NT2/D1 (cell line): ENCODE results near the gene VIM.

Experiments used
- DNase-seq: peaks from one replicate; pipeline ENCODE4 v3.0.0-alpha.2; 2011; ENCODE audit warnings: low read depth, low spot score
- H3K27me3 ChIP-seq: 2 replicates; pipeline ENCODE4 v1.6.0; 2011; ENCODE audit warnings: mild to moderate bottlenecking; ENCODE audit not compliant: insufficient read length, insufficient read depth
- H3K36me3 ChIP-seq: 2 replicates; pipeline ENCODE4 v1.6.1; 2011; ENCODE audit warnings: mild to moderate bottlenecking, low read length, mixed read lengths; ENCODE audit not compliant: insufficient read depth, insufficient read length
- H3K4me1 ChIP-seq: 2 replicates; pipeline ENCODE4 v1.5.1; 2011; ENCODE audit not compliant: insufficient read depth, insufficient read length
- H3K4me3 ChIP-seq: 2 replicates; pipeline ENCODE4 v1.5.1; 2011; ENCODE audit warnings: low read depth; ENCODE audit not compliant: insufficient read length
- H3K9ac ChIP-seq: 2 replicates; pipeline ENCODE4 v1.6.0; 2011; ENCODE audit warnings: low read depth; ENCODE audit not compliant: insufficient read length
- H3K9me3 ChIP-seq: 2 replicates; pipeline ENCODE4 v1.5.1; 2011; ENCODE audit warnings: mild to moderate bottlenecking, low read length; ENCODE audit not compliant: insufficient read depth
- SUZ12 ChIP-seq: IDR thresholded peaks from 2 replicates; pipeline ENCODE4 v1.6.1; 2011; ENCODE audit not compliant: insufficient read length, insufficient read depth; ENCODE audit errors: extremely low read depth
- YY1 ChIP-seq: IDR thresholded peaks from 2 replicates; pipeline ENCODE4 v1.6.1; 2011; ENCODE audit not compliant: insufficient read length, insufficient read depth
- ZNF274 ChIP-seq: IDR thresholded peaks from 2 replicates; pipeline ENCODE4 v1.6.1; 2011; ENCODE audit warnings: mild to moderate bottlenecking, low read depth, low read length

VIM gene

GRCh38 chr10:17228091-17229015 is at the start of gene VIM:
TSS of gene VIM (plus strand) at chr10:17228241. CDS start at chr10:17229423, 1,182 bp downstream.
- peak within 1 kb of the TSS; percentile 82 for H3K9ac ChIP-seq
- no peak for TF ChIP-seq YY1
- no peak for TF ChIP-seq SUZ12
- no peak for TF ChIP-seq ZNF274
- no peaks in the 10 kb centered on the region for H3K9me3 ChIP-seq
- peaks cover 39% of the 10 kb centered on the region for H3K36me3 ChIP-seq
- peak; percentile 80 for DNase-seq
- H3K4me3 ChIP-seq, result peak within 1 kb of the TSS; percentile 98
- no peaks in the 10 kb centered on the region for H3K27me3 ChIP-seq
- H3K4me1 ChIP-seq, result peaks cover 5% of the 10 kb centered on the region

DNA sequence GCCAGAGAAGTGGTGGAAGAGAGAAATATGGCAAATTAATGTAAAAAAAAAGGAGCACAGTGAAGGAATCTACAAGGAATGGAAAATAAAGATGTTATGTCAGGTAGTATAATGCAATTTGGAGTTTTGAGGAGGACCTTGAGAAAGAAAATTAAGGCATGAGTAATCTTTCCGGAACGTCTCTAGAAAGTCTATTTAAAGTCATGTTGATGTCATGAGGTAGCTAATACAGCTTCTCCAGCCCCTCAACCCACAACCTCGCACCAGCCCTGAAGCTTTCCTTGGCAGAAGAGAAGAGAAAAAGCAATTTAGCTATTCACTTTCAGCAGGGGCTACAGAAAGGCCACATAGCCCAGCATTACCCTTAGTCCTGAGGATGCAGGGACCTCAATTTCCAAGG is 49.0 kb upstream of the VIM start:
- Histone ChIP-seq H3K9ac (no peak overlapping the region), H3K9me3 (no peaks in the 10 kb centered on the region), H3K27me3 (no peaks in the 10 kb centered on the region), H3K4me3 (no peak overlapping the region), H3K4me1 (no peaks in the 10 kb centered on the region), H3K36me3 (no peaks in the 10 kb centered on the region)
- no peak for DNase-seq
- TF ChIP-seq SUZ12 (no peak), YY1 (no peak), ZNF274 (no peak)

DNA sequence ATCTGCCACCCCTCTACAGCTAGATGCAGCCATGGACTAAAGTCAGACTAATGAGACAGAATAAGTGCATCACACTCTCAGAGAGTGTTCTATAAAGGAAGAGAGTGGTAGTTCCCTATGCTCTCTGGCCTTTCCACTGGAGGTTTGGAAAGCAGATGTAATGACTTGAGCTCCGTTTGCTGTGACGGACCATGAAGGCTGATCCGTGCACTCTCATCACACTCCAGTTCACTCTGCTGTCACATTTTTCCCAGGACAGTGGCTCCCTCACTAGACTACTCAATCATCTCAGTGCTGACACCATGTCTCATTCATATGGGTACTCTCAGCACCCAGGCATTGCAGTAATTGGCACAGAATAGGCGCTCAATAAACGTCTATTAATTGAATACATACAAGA is 46.9 kb upstream of the VIM start:
- no peak for DNase-seq
- no peak overlapping the region for H3K9ac ChIP-seq
- H3K4me1 ChIP-seq, result no peaks in the 10 kb centered on the region
- H3K4me3 ChIP-seq, result no peak overlapping the region
- H3K36me3 ChIP-seq, result no peaks in the 10 kb centered on the region
- no peak for TF ChIP-seq SUZ12
- no peak for TF ChIP-seq YY1
- TF ChIP-seq ZNF274, result no peak
- H3K27me3 ChIP-seq, result no peaks in the 10 kb centered on the region
- H3K9me3 ChIP-seq, result no peaks in the 10 kb centered on the region

- H3K9ac ChIP-seq, result no peak overlapping the region
- DNase-seq, result no peak
- no peak for TF ChIP-seq ZNF274
- TF ChIP-seq YY1, result no peak
- no peak for TF ChIP-seq SUZ12
- H3K36me3 ChIP-seq, result no peaks in the 10 kb centered on the region
- no peaks in the 10 kb centered on the region for H3K27me3 ChIP-seq
- no peak overlapping the region for H3K4me3 ChIP-seq
- no peaks in the 10 kb centered on the region for H3K4me1 ChIP-seq
- H3K9me3 ChIP-seq, result no peaks in the 10 kb centered on the region
Observed at GRCh38 chr10:17181751-17182150, 46.3 kb upstream of the VIM start.

DNA sequence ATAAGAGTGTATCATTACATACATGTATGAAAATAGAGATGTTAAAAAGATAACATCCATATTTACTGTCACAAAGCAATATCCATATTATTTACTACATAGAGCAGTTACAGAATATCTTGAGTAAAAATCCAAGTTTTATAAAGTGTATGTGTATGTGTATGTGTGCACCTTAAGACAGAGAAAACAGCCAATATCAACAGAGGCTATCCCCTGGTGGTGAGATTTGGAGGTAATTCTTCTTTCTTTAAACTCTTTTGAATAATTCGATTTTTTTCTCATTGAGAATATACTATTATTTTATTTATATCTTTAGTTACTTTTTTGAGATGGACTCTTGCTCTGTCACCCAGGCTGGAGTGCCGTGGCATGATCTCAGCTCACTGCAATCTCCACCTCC is 44.9 kb upstream of the VIM start:
- TF ChIP-seq SUZ12 (no peak), ZNF274 (no peak), YY1 (no peak)
- H3K36me3 ChIP-seq, result no peaks in the 10 kb centered on the region
- no peaks in the 10 kb centered on the region for H3K9me3 ChIP-seq
- H3K9ac ChIP-seq, result no peak overlapping the region
- no peaks in the 10 kb centered on the region for H3K27me3 ChIP-seq
- no peak for DNase-seq
- H3K4me3 ChIP-seq, result no peak overlapping the region
- H3K4me1 ChIP-seq, result no peaks in the 10 kb centered on the region

DNA sequence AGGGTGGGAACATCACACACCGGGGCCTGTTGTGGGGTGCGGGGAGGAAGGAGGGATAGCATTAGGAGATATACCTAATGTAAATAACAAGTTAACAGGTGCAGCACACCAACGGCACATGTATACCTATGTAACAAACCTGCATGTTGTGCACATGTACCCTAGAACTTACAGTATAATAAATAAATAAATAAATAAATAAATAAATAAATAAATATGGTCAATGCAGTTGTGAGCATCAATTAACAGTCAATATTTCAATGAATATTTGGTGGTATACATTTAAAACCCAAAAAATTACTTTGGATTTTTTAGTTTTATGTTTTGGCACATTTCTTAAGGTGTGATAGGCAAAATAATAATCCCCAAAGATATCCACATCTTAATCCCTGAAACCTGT is 42.2 kb upstream of the VIM start:
- Histone ChIP-seq H3K27me3 (no peaks in the 10 kb centered on the region), H3K9me3 (no peaks in the 10 kb centered on the region), H3K4me3 (no peak overlapping the region), H3K4me1 (no peaks in the 10 kb centered on the region), H3K36me3 (no peaks in the 10 kb centered on the region), H3K9ac (no peak overlapping the region)
- DNase-seq, result no peak
- TF ChIP-seq YY1 (no peak), SUZ12 (no peak), ZNF274 (no peak)

- no peaks in the 10 kb centered on the region for H3K27me3 ChIP-seq
- no peaks in the 10 kb centered on the region for H3K4me1 ChIP-seq
- H3K36me3 ChIP-seq, result no peaks in the 10 kb centered on the region
- no peak overlapping the region for H3K4me3 ChIP-seq
- no peak for DNase-seq
- TF ChIP-seq SUZ12 (no peak), YY1 (no peak), ZNF274 (no peak)
- no peaks in the 10 kb centered on the region for H3K9me3 ChIP-seq
- H3K9ac ChIP-seq, result no peak overlapping the region
Observed at GRCh38 chr10:17188644-17189172, 39.3 kb upstream of the VIM start.
